ENCODE measurements around the gene EXOG.

- TF ChIP-seq, protein P1, sequence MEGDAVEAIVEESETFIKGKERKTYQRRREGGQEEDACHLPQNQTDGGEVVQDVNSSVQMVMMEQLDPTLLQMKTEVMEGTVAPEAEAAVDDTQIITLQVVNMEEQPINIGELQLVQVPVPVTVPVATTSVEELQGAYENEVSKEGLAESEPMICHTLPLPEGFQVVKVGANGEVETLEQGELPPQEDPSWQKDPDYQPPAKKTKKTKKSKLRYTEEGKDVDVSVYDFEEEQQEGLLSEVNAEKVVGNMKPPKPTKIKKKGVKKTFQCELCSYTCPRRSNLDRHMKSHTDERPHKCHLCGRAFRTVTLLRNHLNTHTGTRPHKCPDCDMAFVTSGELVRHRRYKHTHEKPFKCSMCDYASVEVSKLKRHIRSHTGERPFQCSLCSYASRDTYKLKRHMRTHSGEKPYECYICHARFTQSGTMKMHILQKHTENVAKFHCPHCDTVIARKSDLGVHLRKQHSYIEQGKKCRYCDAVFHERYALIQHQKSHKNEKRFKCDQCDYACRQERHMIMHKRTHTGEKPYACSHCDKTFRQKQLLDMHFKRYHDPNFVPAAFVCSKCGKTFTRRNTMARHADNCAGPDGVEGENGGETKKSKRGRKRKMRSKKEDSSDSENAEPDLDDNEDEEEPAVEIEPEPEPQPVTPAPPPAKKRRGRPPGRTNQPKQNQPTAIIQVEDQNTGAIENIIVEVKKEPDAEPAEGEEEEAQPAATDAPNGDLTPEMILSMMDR (IDR thresholded peaks at IDR 0.05): no peak
- TF ChIP-seq POLR2A (IDR thresholded peaks at IDR 0.05): no peak
- no peak for TF ChIP-seq POLR2AphosphoS5 (IDR thresholded peaks at IDR 0.05)
Observed at GRCh38 chr3:38480930-38481329, 15.2 kb upstream of the EXOG start.
